HepG2 (cell line): ENCODE results near the gene FKBP10. TPM values are rescaled to one million over a fixed set of nuclear protein-coding genes. Genes with fewer than 3 reads are reported as not detected.
A peak's percentile ranks its signal among the peaks of the same experiment; 100 is the strongest.

ENCODE experiments used
- EEA1 ChIP-seq: sonication (generic); formaldehyde crosslinking; IDR thresholded peaks from 2 replicates; pipeline ENCODE4 v1.5.1; 2020; ENCODE audit warnings: mild to moderate bottlenecking, missing genetic modification reagents, borderline replicate concordance
- ESRRA ChIP-seq: sonication (generic); formaldehyde crosslinking; IDR thresholded peaks from 2 replicates; pipeline ENCODE4 v1.5.1; 2020; ENCODE audit warnings: mild to moderate bottlenecking, low read depth, missing genetic modification reagents
- HES4 ChIP-seq: sonication (generic); formaldehyde crosslinking; IDR thresholded peaks from 2 replicates; pipeline ENCODE4 v1.9.0; 2021; ENCODE audit warnings: mild to moderate bottlenecking, missing genetic modification reagents, borderline replicate concordance
- HNRNPUL1 ChIP-seq: fragments of 200-400 bp; formaldehyde crosslinking; IDR thresholded peaks from 2 replicates; pipeline ENCODE4 v1.6.1; 2017; ENCODE audit warnings: low read depth, mild to moderate bottlenecking, low read length, moderate library complexity
- KAT7 ChIP-seq: IDR thresholded peaks from 2 replicates; pipeline ENCODE4 v1.6.1; 2018; ENCODE audit warnings: borderline replicate concordance, missing compliant biosample characterization
- NFKB2 ChIP-seq: sonication (generic); formaldehyde crosslinking; IDR thresholded peaks from 2 replicates; pipeline ENCODE4 v1.4.0; 2020; ENCODE audit warnings: missing genetic modification reagents, borderline replicate concordance
- NONO ChIP-seq, 2 experiments: fragments of 450-650 bp in 1 of 2; sonication (generic) in 1 of 2; formaldehyde crosslinking in 1 of 2; IDR thresholded peaks in 1 of 2; conservative IDR thresholded peaks in 1 of 2; 2 replicates each; pipeline versions ENCODE4 v1.6.1 to v1.8.0; 2017 to 2022; ENCODE audit warnings: mild to moderate bottlenecking in 1 of 2, missing genetic modification reagents in 1 of 2, moderate library complexity in 1 of 2
- NR2F2 ChIP-seq: IDR thresholded peaks from 2 replicates; pipeline ENCODE4 v1.6.1; 2012; ENCODE audit warnings: low read depth, inconsistent platforms, borderline replicate concordance
- POLR2G ChIP-seq: fragments of 200-400 bp; formaldehyde crosslinking; IDR thresholded peaks from 2 replicates; pipeline ENCODE4 v1.6.1; 2018; ENCODE audit warnings: mild to moderate bottlenecking, low read depth, low read length, moderate library complexity
- SMAD1 ChIP-seq: sonication (generic); formaldehyde crosslinking; IDR thresholded peaks from 2 replicates; pipeline ENCODE4 v1.4.0; 2020; ENCODE audit warnings: missing genetic modification reagents, low read depth, mild to moderate bottlenecking, borderline replicate concordance
- SRY ChIP-seq: sonication (generic); formaldehyde crosslinking; IDR thresholded peaks from 2 replicates; pipeline ENCODE4 v1.8.0; 2022; ENCODE audit warnings: mild to moderate bottlenecking, missing genetic modification reagents
- TARDBP ChIP-seq: sonication (generic); formaldehyde crosslinking; IDR thresholded peaks from 2 replicates; pipeline ENCODE4 v1.8.0; 2022; ENCODE audit warnings: mild to moderate bottlenecking, missing genetic modification reagents
- XRCC5 ChIP-seq: fragments of 200-400 bp; formaldehyde crosslinking; optimal IDR thresholded peaks from 2 replicates; pipeline ENCODE3; 2017; ENCODE audit warnings: mild to moderate bottlenecking, low read length
- ZBTB38 ChIP-seq: sonication (generic); formaldehyde crosslinking; IDR thresholded peaks from 2 replicates; pipeline ENCODE4 v1.5.1; 2020; ENCODE audit warnings: mild to moderate bottlenecking, missing genetic modification reagents
- ZFP41 ChIP-seq: sonication (generic); formaldehyde crosslinking; IDR thresholded peaks from 2 replicates; pipeline ENCODE4 v1.4.0; 2020; ENCODE audit warnings: mild to moderate bottlenecking, missing genetic modification reagents, borderline replicate concordance
- ZFP62 ChIP-seq: sonication (generic); formaldehyde crosslinking; IDR thresholded peaks from 2 replicates; pipeline ENCODE4 v1.4.0; 2020; ENCODE audit warnings: missing genetic modification reagents
- ZFP82 ChIP-seq: sonication (generic); formaldehyde crosslinking; IDR thresholded peaks from 2 replicates; pipeline ENCODE4 v1.5.1; 2020; ENCODE audit warnings: mild to moderate bottlenecking, missing genetic modification reagents, borderline replicate concordance
- ZKSCAN1 ChIP-seq: fragments of 150-350 bp; IDR thresholded peaks from 2 replicates; pipeline ENCODE4 v1.6.1; 2014; ENCODE audit warnings: low read length
- ZMYM4 ChIP-seq: sonication (generic); formaldehyde crosslinking; IDR thresholded peaks from 2 replicates; pipeline ENCODE4 v1.8.1; 2023; ENCODE audit warnings: mild to moderate bottlenecking, missing genetic modification reagents
- ZNF207 ChIP-seq: fragments of 450-650 bp; IDR thresholded peaks from 2 replicates; pipeline ENCODE4 v1.6.1; 2016; ENCODE audit warnings: antibody characterized with exemption, borderline replicate concordance
- ZNF337 ChIP-seq: sonication (generic); formaldehyde crosslinking; IDR thresholded peaks from 2 replicates; pipeline ENCODE4 v1.5.1; 2020; ENCODE audit warnings: missing genetic modification reagents, low read depth, mild to moderate bottlenecking, borderline replicate concordance
- ZNF382 ChIP-seq: sonication (generic); formaldehyde crosslinking; IDR thresholded peaks from 2 replicates; pipeline ENCODE4 v1.5.0; 2020; ENCODE audit warnings: missing genetic modification reagents, mild to moderate bottlenecking, borderline replicate concordance
- ZNF383 ChIP-seq: sonication (generic); formaldehyde crosslinking; IDR thresholded peaks from 2 replicates; pipeline ENCODE4 v1.4.0; 2020; ENCODE audit warnings: missing genetic modification reagents, mild to moderate bottlenecking, borderline replicate concordance
- ZNF777 ChIP-seq: sonication (generic); formaldehyde crosslinking; IDR thresholded peaks from 2 replicates; pipeline ENCODE4 v1.4.0; 2020; ENCODE audit warnings: missing genetic modification reagents
- polyA plus RNA-seq, 8 experiments: library from polyadenylated mRNA; depleted of rRNA in 3 of 8; stranded (reverse) in 7 of 8; unstranded in 1 of 8; fragments of >200 nt; fragmentation: Illumina TruSeq in 4 of 8; extraction: Trizol in 4 of 8; gene quantifications; 2 replicates each; pipeline versions ENCODE4 v1.2.1 to v1.2.3, GENCODE V29; 2011 to 2016; ENCODE audit warnings: low read depth in 4 of 8, missing spikeins in 1 of 8, mixed read lengths in 1 of 8; ENCODE audit not compliant: insufficient read depth in 1 of 8
- total RNA-seq, 5 experiments: library from RNA; depleted of rRNA; stranded (reverse); fragments of >200 nt; fragmentation: Illumina TruSeq; extraction: Trizol; gene quantifications; 2 replicates each; pipeline ENCODE4 v1.2.3, GENCODE V29; 2016; ENCODE audit warnings: low read depth in 1 of 5
- TF ChIP-seq, protein P1 (sequence below): sonication (generic); formaldehyde crosslinking; conservative IDR thresholded peaks from 2 replicates; pipeline ENCODE4 v1.8.0; 2022; ENCODE audit warnings: mild to moderate bottlenecking, moderate library complexity, missing genetic modification reagents
- TF ChIP-seq, protein P2 (sequence below): sonication (generic); formaldehyde crosslinking; IDR thresholded peaks from 2 replicates; pipeline ENCODE4 v1.4.0; 2020; ENCODE audit warnings: missing genetic modification reagents, mild to moderate bottlenecking, borderline replicate concordance

Gene FKBP10
- total and polyA plus RNA-seq, 2 of the 13 experiments (the other 11 are each of a cell fraction or from before 2014, with no cell fraction given) = 149 to 573 TPM

DNA sequence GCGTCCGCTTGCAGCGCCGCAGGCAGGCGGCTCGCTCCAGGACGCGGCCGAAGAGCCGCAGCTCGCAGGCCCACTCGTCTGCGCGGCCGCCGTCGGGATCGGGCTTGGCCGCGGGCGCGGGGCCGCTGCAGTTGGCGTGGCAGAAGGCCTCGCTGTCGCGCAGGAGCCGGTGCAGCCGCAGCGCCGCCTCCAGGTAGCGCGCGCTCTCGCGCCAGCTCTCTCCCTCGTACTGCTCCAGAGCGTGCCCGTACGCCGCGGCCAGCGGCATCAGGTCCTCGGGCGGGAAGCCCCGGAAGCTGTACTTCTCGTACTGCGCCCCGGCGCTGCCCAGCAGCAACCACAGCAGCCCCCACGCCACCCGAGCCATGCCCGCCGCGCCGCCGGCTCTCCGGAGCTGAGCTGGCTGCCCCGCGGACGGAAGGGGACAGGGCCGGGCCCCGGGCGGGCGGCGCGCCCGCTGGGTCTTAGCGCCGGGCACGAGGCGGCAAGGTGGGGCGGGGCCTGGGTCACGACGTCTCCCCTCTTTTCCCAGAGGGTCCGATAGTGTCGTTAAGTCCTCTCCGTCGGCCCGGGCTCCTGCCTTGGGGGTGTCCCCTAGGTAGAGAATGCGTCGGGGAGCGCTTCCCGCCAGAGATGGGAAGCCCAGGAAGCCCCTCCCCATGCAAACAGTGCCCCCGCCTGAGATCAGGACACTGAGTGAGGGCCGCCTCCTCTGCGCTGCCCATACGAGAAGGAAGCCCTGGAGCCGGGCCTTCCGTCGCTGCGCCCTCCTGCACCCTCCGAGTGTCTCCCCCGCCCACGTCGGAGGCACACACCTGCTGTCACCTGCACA, 1.0 kb upstream of the FKBP10 start, which contains the start of gene P3H4 (continued):
- TF ChIP-seq ZNF382 = no peak
- peak; percentile 91; the same call in 1 of the 2 replicates for TF ChIP-seq EEA1
- TF ChIP-seq ZKSCAN1 = no peak
- TF ChIP-seq HNRNPUL1 = no peak
- peak; percentile 86 for TF ChIP-seq POLR2G
- TF ChIP-seq ZFP62 (CRISPR knock-in tag) = no peak
- peak; percentile 94 for TF ChIP-seq HES4 (CRISPR knock-in tag)
- peak; percentile 60; the same call in 1 of the 2 replicates for TF ChIP-seq ZNF337 (CRISPR knock-in tag)
- peak; percentile 92 for TF ChIP-seq KAT7
- TF ChIP-seq ZNF777 = peak; percentile 97
- peak; percentile 66; the same call in 1 of the 2 replicates for TF ChIP-seq NFKB2 (CRISPR knock-in tag)
- peak; percentile 64; the same call in 1 of the 2 replicates for TF ChIP-seq ZNF383 (CRISPR knock-in tag)
- no peak for TF ChIP-seq NONO (IDR thresholded peaks at IDR 0.05)
- no peak; the same call in 1 of the 2 replicates for TF ChIP-seq NONO (CRISPR knock-in tag; conservative IDR thresholded peaks at IDR 0.05)
- peak; percentile 6; the same call in 1 of the 2 replicates for TF ChIP-seq ZFP82 (CRISPR knock-in tag)
- TF ChIP-seq ZBTB38 = no peak
- TF ChIP-seq TARDBP (CRISPR knock-in tag) = peak; percentile 78; the same call in 1 of the 2 replicates
- TF ChIP-seq ESRRA (CRISPR knock-in tag) = peak; percentile 38; the same call in 1 of the 2 replicates
- TF ChIP-seq SRY = no peak
- TF ChIP-seq NR2F2 = peak; percentile 31; the same call in 1 of the 2 replicates
- TF ChIP-seq ZMYM4 (CRISPR knock-in tag) = peak; percentile 49
- TF ChIP-seq SMAD1 (CRISPR knock-in tag) = peak; percentile 63; the same call in 1 of the 2 replicates
- TF ChIP-seq ZNF207 = no peak
- TF ChIP-seq ZFP41 (CRISPR knock-in tag) = peak; percentile 26; the same call in 1 of the 2 replicates
- peak; percentile 75 for TF ChIP-seq XRCC5
- TF ChIP-seq, protein P1, sequence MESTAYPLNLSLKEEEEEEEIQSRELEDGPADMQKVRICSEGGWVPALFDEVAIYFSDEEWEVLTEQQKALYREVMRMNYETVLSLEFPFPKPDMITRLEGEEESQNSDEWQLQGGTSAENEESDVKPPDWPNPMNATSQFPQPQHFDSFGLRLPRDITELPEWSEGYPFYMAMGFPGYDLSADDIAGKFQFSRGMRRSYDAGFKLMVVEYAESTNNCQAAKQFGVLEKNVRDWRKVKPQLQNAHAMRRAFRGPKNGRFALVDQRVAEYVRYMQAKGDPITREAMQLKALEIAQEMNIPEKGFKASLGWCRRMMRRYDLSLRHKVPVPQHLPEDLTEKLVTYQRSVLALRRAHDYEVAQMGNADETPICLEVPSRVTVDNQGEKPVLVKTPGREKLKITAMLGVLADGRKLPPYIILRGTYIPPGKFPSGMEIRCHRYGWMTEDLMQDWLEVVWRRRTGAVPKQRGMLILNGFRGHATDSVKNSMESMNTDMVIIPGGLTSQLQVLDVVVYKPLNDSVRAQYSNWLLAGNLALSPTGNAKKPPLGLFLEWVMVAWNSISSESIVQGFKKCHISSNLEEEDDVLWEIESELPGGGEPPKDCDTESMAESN = peak; percentile 95
- TF ChIP-seq, protein P2, sequence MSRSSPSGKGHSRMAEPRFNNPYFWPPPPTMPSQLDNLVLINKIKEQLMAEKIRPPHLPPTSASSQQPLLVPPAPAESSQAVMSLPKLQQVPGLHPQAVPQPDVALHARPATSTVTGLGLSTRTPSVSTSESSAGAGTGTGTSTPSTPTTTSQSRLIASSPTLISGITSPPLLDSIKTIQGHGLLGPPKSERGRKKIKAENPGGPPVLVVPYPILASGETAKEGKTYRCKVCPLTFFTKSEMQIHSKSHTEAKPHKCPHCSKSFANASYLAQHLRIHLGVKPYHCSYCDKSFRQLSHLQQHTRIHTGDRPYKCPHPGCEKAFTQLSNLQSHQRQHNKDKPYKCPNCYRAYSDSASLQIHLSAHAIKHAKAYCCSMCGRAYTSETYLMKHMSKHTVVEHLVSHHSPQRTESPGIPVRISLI (CRISPR knock-in tag) = peak; percentile 58; the same call in 1 of the 2 replicates
